ENCODE measurements around the gene GTF2H4. TPM values are rescaled to one million over a fixed set of nuclear protein-coding genes. Genes with fewer than 3 reads are reported as not detected.
A peak's percentile ranks its signal among the peaks of the same experiment; 100 is the strongest.

Gene GTF2H4
- total RNA-seq, 6 donors from 2014 or later, result 10.1 to 47.6 (median 27.6) TPM

DNA sequence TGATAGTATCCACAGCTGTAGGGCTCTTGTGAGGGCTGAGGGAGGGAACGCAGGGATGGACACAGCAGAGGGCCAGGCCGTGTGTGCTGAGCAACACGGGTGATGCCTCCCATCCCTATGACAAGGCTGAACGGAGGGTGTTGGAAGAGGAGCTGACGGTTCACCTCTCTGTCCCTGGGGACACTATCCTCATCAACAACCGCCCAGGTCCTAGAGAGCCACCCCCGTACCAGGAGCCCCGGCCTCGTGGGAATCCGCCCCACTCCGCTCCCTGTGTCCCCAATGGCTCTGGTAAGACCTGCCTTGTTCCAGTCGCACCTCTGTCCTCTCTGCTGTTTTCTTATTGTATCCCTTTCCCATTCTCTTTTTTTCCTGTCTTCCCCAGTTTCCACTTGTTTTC, 13.6 kb upstream of the GTF2H4 start:
- peaks cover 5 to 89% (median 59%) of the 10 kb centered on the region in 4 donors for H3K36me3 ChIP-seq
- TF ChIP-seq POLR2AphosphoS5 (IDR thresholded peaks at IDR 0.05) (no peak), EP300 (IDR thresholded peaks at IDR 0.05) (no peak), POLR2A (IDR thresholded peaks at IDR 0.05) (no peak)
- TF ChIP-seq, protein P1, sequence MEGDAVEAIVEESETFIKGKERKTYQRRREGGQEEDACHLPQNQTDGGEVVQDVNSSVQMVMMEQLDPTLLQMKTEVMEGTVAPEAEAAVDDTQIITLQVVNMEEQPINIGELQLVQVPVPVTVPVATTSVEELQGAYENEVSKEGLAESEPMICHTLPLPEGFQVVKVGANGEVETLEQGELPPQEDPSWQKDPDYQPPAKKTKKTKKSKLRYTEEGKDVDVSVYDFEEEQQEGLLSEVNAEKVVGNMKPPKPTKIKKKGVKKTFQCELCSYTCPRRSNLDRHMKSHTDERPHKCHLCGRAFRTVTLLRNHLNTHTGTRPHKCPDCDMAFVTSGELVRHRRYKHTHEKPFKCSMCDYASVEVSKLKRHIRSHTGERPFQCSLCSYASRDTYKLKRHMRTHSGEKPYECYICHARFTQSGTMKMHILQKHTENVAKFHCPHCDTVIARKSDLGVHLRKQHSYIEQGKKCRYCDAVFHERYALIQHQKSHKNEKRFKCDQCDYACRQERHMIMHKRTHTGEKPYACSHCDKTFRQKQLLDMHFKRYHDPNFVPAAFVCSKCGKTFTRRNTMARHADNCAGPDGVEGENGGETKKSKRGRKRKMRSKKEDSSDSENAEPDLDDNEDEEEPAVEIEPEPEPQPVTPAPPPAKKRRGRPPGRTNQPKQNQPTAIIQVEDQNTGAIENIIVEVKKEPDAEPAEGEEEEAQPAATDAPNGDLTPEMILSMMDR (IDR thresholded peaks at IDR 0.05), result no peak
- no peak overlapping the region for H3K27ac ChIP-seq
- 83 to 90% methylated on average over 12 of the region's 12 CpGs for WGBS, 2 donors
- DNase-seq (peak in 1 of 2 donors; percentile 43), ATAC-seq (ENCODE audit: low FRiP score in 2 of 2) (no peak)
- H3K4me3 ChIP-seq, result no peak overlapping the region
- H3K27me3 ChIP-seq, result no peaks in the 10 kb centered on the region
- H3K4me1 ChIP-seq, result no peaks in the 10 kb centered on the region
- H3K9me3 ChIP-seq, result no peaks in the 10 kb centered on the region

DNA sequence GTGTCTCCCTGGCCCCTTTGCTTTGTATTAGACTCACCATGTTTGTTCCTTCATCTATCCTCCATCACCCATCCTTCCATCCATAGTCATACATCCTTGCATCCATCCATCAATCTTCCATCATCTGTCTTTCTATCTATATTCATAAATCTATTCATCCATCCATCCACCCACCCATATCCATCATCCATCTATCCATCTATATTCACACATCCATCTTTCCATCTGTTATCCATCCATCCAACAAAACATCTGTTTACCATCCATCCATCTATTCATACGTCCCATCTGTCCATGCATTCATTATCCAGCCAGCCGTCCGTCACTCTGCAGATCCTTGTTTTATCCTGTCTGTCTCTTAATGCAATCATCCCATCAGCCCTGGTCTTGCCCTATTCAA, 13.1 kb upstream of the GTF2H4 start:
- TF ChIP-seq POLR2AphosphoS5 (IDR thresholded peaks at IDR 0.05), result no peak
- no peak for TF ChIP-seq EP300 (IDR thresholded peaks at IDR 0.05)
- no peak for TF ChIP-seq POLR2A (IDR thresholded peaks at IDR 0.05)
- TF ChIP-seq, protein P1 (IDR thresholded peaks at IDR 0.05), result no peak
- no peaks in the 10 kb centered on the region for H3K27me3 ChIP-seq
- 94 to 96% methylated on average over 3 of the region's 3 CpGs for WGBS, 2 donors
- no peak for DNase-seq
- H3K4me3 ChIP-seq, result no peak overlapping the region
- no peak for ATAC-seq (ENCODE audit: low FRiP score in 2 of 2)
- no peaks in the 10 kb centered on the region for H3K9me3 ChIP-seq
- H3K4me1 ChIP-seq, result no peaks in the 10 kb centered on the region
- no peak overlapping the region for H3K27ac ChIP-seq
- H3K36me3 ChIP-seq, result peaks cover 3 to 89% (median 58%) of the 10 kb centered on the region in 4 donors

DNA sequence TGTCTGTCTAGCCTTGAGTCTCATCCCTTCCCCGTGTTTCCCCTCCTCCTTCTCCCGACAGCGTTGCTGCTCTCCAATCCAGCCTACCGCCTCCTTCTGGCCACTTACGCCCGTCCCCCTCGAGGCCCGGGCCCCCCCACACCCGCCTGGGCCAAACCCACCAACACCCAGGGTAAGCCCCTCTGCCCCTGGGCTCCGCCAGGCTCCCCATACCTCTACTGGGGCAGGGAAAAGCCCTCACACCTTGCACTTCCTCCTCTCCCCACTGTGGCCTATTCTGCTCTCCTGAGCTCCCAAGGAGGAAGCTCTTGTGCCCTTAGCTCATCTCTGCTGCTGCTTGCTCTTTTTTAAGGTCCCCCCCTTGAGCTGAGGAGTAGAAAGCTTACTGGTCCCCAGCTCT, 12.7 kb upstream of the GTF2H4 start:
- no peak for ATAC-seq (ENCODE audit: low FRiP score in 2 of 2)
- no peak overlapping the region for H3K4me3 ChIP-seq
- no peaks in the 10 kb centered on the region for H3K4me1 ChIP-seq
- TF ChIP-seq EP300 (IDR thresholded peaks at IDR 0.05) (no peak), POLR2AphosphoS5 (IDR thresholded peaks at IDR 0.05) (no peak), POLR2A (IDR thresholded peaks at IDR 0.05) (no peak)
- TF ChIP-seq, protein P1 (IDR thresholded peaks at IDR 0.05), result no peak
- 83 to 85% methylated on average over 10 of the region's 10 CpGs for WGBS, 2 donors
- no peak overlapping the region for H3K27ac ChIP-seq
- no peaks in the 10 kb centered on the region for H3K9me3 ChIP-seq
- H3K27me3 ChIP-seq, result no peaks in the 10 kb centered on the region
- peaks cover 3 to 87% (median 56%) of the 10 kb centered on the region in 4 donors for H3K36me3 ChIP-seq
- no peak for DNase-seq

DNA sequence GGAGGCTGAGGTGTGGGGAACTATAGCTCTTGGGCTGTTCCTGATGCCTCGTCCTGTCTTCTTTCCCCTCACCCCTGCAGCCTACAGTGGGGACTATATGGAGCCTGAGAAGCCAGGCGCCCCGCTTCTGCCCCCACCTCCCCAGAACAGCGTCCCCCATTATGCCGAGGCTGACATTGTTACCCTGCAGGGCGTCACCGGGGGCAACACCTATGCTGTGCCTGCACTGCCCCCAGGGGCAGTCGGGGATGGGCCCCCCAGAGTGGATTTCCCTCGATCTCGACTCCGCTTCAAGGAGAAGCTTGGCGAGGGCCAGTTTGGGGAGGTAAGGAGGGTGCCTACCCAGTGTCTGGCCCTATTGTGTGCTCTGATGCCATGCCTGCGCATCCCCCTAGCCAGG, 11.5 kb upstream of the GTF2H4 start:
- no peaks in the 10 kb centered on the region for H3K9me3 ChIP-seq
- no peaks in the 10 kb centered on the region for H3K4me1 ChIP-seq
- 97 to 100% methylated on average over 1 to 13 of the region's 13 CpGs for WGBS, 2 donors
- H3K27ac ChIP-seq, result no peak overlapping the region
- DNase-seq, result no peak
- ATAC-seq (ENCODE audit: low FRiP score in 2 of 2), result no peak
- H3K36me3 ChIP-seq, result peaks cover 3 to 77% (median 50%) of the 10 kb centered on the region in 4 donors
- H3K4me3 ChIP-seq, result no peak overlapping the region
- no peak for TF ChIP-seq EP300 (IDR thresholded peaks at IDR 0.05)
- TF ChIP-seq, protein P1 (IDR thresholded peaks at IDR 0.05), result no peak
- TF ChIP-seq POLR2AphosphoS5 (IDR thresholded peaks at IDR 0.05), result no peak
- no peaks in the 10 kb centered on the region for H3K27me3 ChIP-seq

DNA sequence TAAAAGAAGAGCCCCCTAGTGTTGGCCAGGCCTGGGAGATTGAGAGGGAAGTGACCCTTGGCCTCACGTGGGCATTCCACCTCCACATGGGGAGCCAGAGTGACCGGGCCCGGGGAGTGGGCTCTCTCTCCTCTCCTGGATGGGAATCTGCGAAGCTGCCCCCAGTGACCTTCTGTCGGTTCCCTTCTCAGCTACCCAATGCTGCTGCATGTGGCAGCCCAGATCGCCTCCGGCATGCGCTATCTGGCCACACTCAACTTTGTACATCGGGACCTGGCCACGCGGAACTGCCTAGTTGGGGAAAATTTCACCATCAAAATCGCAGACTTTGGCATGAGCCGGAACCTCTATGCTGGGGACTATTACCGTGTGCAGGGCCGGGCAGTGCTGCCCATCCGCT, 10.1 kb upstream of the GTF2H4 start:
- Histone ChIP-seq H3K36me3 (peaks cover 3 to 66% (median 41%) of the 10 kb centered on the region in 4 donors), H3K4me1 (no peaks in the 10 kb centered on the region), H3K27me3 (no peaks in the 10 kb centered on the region), H3K9me3 (no peaks in the 10 kb centered on the region), H3K27ac (no peak overlapping the region), H3K4me3 (no peak overlapping the region)
- TF ChIP-seq POLR2A (IDR thresholded peaks at IDR 0.05) (no peak), POLR2AphosphoS5 (IDR thresholded peaks at IDR 0.05) (no peak), EP300 (IDR thresholded peaks at IDR 0.05) (no peak)
- TF ChIP-seq, protein P1 (IDR thresholded peaks at IDR 0.05), result no peak
- ATAC-seq (ENCODE audit: low FRiP score in 2 of 2) (no peak), DNase-seq (no peak)
- WGBS, 2 donors, result 90 to 92% methylated on average over 15 to 16 of the region's 16 CpGs
